HEK293 (cell line): ENCODE results near the gene OR10P1.

Experiments used
- CTCF ChIA-PET: fragments of 350-600 bp; formaldehyde crosslinking; extraction: SDS; loops from one replicate; lab custom pipeline; 2021; ENCODE audit warnings: antibody characterized with exemption; lab: Yijun Ruan, JAX
- POLR2A ChIA-PET: fragments of 300-600 bp; formaldehyde crosslinking; extraction: SDS; loops from one replicate; lab custom pipeline; 2020; ENCODE audit warnings: antibody characterized with exemption, inconsistent platforms; lab: Yijun Ruan, JAX
- H3K27ac ChIP-seq: fragments of 200-500 bp; sonication (Bioruptor generic); 2 replicates; pipeline ENCODE4 v1.5.1; 2014; ENCODE audit warnings: low read depth, low read length, control low read depth, inconsistent platforms; ENCODE audit errors: extremely low read depth
- H3K36me3 ChIP-seq, 2 experiments: fragments of 200-500 bp in 1 of 2; sonication (Bioruptor generic) in 1 of 2; 1 replicate in 1 of 2; 2 replicates in 1 of 2; pipeline ENCODE4 v1.5.1; 2014 to 2017; ENCODE audit warnings: inconsistent platforms in 2 of 2, low read length in 2 of 2; ENCODE audit not compliant: control insufficient read depth in 2 of 2, insufficient read depth in 1 of 2
- H3K4me1 ChIP-seq: fragments of 200-500 bp; sonication (Bioruptor generic); 2 replicates; pipeline ENCODE4 v1.5.1; 2014; ENCODE audit warnings: mild to moderate bottlenecking, low read length, inconsistent platforms; ENCODE audit not compliant: control insufficient read depth, insufficient read depth
- H3K4me3 ChIP-seq: 2 replicates; pipeline ENCODE4 v1.5.1; 2011; ENCODE audit warnings: low read depth, mild to moderate bottlenecking, control low read depth, low read length, moderate library complexity
- H3K9me3 ChIP-seq: fragments of 200-500 bp; sonication (Bioruptor generic); 2 replicates; pipeline ENCODE4 v1.5.1; 2014; ENCODE audit warnings: low read depth, low read length, inconsistent platforms; ENCODE audit not compliant: control insufficient read depth, insufficient read depth
- GLI2 ChIP-seq: fragments of 450-650 bp; formaldehyde crosslinking; IDR thresholded peaks from 2 replicates; pipeline ENCODE4; 2017; ENCODE audit warnings: missing biosample characterization, missing genetic modification characterization, low read depth, borderline replicate concordance
- KLF1 ChIP-seq: fragments of 450-650 bp; formaldehyde crosslinking; IDR thresholded peaks from 2 replicates; pipeline ENCODE4 v1.5.1; 2016; ENCODE audit warnings: missing biosample characterization, missing genetic modification characterization
- YY2 ChIP-seq: fragments of 450-650 bp; formaldehyde crosslinking; IDR thresholded peaks from 2 replicates; pipeline ENCODE4 v1.5.1; 2016; ENCODE audit warnings: missing biosample characterization, missing genetic modification characterization
- ZBTB44 ChIP-seq: fragments of 450-650 bp; IDR thresholded peaks from 2 replicates; pipeline ENCODE4 v1.5.1; 2018; ENCODE audit warnings: missing biosample characterization, mild to moderate bottlenecking, missing genetic modification characterization
- ZBTB7A ChIP-seq: fragments of 450-650 bp; formaldehyde crosslinking; IDR thresholded peaks from 2 replicates; pipeline ENCODE4 v1.5.1; 2016; ENCODE audit warnings: low read depth, missing biosample characterization, missing genetic modification characterization
- ZFP41 ChIP-seq: fragments of 450-650 bp; formaldehyde crosslinking; IDR thresholded peaks from 2 replicates; pipeline ENCODE4 v1.5.1; 2016; ENCODE audit warnings: missing biosample characterization, missing genetic modification characterization, borderline replicate concordance
- ZNF184 ChIP-seq: fragments of 450-650 bp; IDR thresholded peaks from 2 replicates; pipeline ENCODE4 v1.5.1; 2018; ENCODE audit warnings: missing biosample characterization, mild to moderate bottlenecking, missing genetic modification characterization
- ZNF2 ChIP-seq: fragments of 450-650 bp; formaldehyde crosslinking; IDR thresholded peaks from 2 replicates; pipeline ENCODE4 v1.5.1; 2016; ENCODE audit warnings: missing biosample characterization, missing genetic modification characterization
- ZNF202 ChIP-seq: fragments of 450-650 bp; formaldehyde crosslinking; IDR thresholded peaks from 2 replicates; pipeline ENCODE4 v1.5.1; 2016; ENCODE audit warnings: missing biosample characterization, missing genetic modification characterization, borderline replicate concordance
- ZNF24 ChIP-seq: fragments of 450-650 bp; formaldehyde crosslinking; IDR thresholded peaks from 2 replicates; pipeline ENCODE4 v1.5.1; 2016; ENCODE audit warnings: missing biosample characterization, missing genetic modification characterization
- ZNF248 ChIP-seq: fragments of 450-650 bp; formaldehyde crosslinking; IDR thresholded peaks from 2 replicates; pipeline ENCODE4 v1.5.1; 2017; ENCODE audit warnings: missing biosample characterization, missing genetic modification characterization
- ZNF354C ChIP-seq: fragments of 450-650 bp; formaldehyde crosslinking; IDR thresholded peaks from 2 replicates; pipeline ENCODE4 v1.5.1; 2016; ENCODE audit warnings: missing biosample characterization, missing genetic modification characterization, low read depth, borderline replicate concordance
- ZNF433 ChIP-seq: fragments of 450-650 bp; formaldehyde crosslinking; IDR thresholded peaks from 2 replicates; pipeline ENCODE4 v1.5.1; 2016; ENCODE audit warnings: missing biosample characterization, missing genetic modification characterization, low read depth
- ZNF473 ChIP-seq: fragments of 450-650 bp; formaldehyde crosslinking; IDR thresholded peaks from 2 replicates; pipeline ENCODE4 v1.5.1; 2017; ENCODE audit warnings: missing biosample characterization, missing genetic modification characterization
- ZNF624 ChIP-seq: fragments of 450-650 bp; formaldehyde crosslinking; IDR thresholded peaks from 2 replicates; pipeline ENCODE4 v1.5.1; 2017; ENCODE audit warnings: missing biosample characterization, missing genetic modification characterization
- ZNF664 ChIP-seq: fragments of 450-650 bp; formaldehyde crosslinking; IDR thresholded peaks from 2 replicates; pipeline ENCODE4 v1.5.1; 2016; ENCODE audit warnings: missing biosample characterization, missing genetic modification characterization
- ZNF777 ChIP-seq: fragments of 450-650 bp; formaldehyde crosslinking; IDR thresholded peaks from 2 replicates; pipeline ENCODE4 v1.5.1; 2017; ENCODE audit warnings: missing biosample characterization, missing genetic modification characterization, borderline replicate concordance
- TF ChIP-seq, protein P1 (sequence below): fragments of 450-650 bp; formaldehyde crosslinking; IDR thresholded peaks from 2 replicates; pipeline ENCODE4 v1.5.1; 2016; ENCODE audit warnings: missing biosample characterization, missing genetic modification characterization
- TF ChIP-seq, protein P2 (sequence below): fragments of 450-650 bp; formaldehyde crosslinking; conservative IDR thresholded peaks from 2 replicates; pipeline ENCODE4 v1.5.1; 2016; ENCODE audit warnings: low read depth, missing biosample characterization, missing genetic modification characterization
- TF ChIP-seq, protein P3 (sequence below): fragments of 450-650 bp; formaldehyde crosslinking; IDR thresholded peaks from 2 replicates; pipeline ENCODE4 v1.5.1; 2016; ENCODE audit warnings: missing biosample characterization, missing genetic modification characterization, borderline replicate concordance
- TF ChIP-seq, protein P4 (sequence below): fragments of 450-650 bp; formaldehyde crosslinking; IDR thresholded peaks from 2 replicates; pipeline ENCODE4 v1.5.1; 2017; ENCODE audit warnings: missing biosample characterization, missing genetic modification characterization

OR10P1 gene

GRCh38 chr12:55681142-55682077 is 44.7 kb downstream of the OR10P1 start:
- H3K36me3 ChIP-seq, result peaks cover 0 to 3% of the 10 kb centered on the region in 2 experiments; a peak in 1 of 3 replicates
- ChIA-PET CTCF (interaction anchor here (0.6 to 1.4 kb wide), 21 partner anchors 9 to 775 kb away, joined by 3 to 17 read pairs (median 4); partner anchors contain the start of genes BLOC1S1 and RDH5), POLR2A (interaction anchor here (0.5 to 2.1 kb wide), 8 partner anchors 18 to 515 kb away, joined by 3 to 12 read pairs (median 3); partner anchors contain the start of genes BLOC1S1, DNAJC14 and ITGA7)
- no peak overlapping the region; the same call in 1 of the 2 replicates for H3K27ac ChIP-seq
- H3K4me1 ChIP-seq, result no peaks in the 10 kb centered on the region
- no peaks in the 10 kb centered on the region for H3K9me3 ChIP-seq
- peak overlapping the region; percentile 26 for H3K4me3 ChIP-seq
- no peak for TF ChIP-seq ZNF2 (tag by site-specific recombination)
- TF ChIP-seq ZBTB7A (tag by site-specific recombination), result no peak
- TF ChIP-seq ZNF184 (tag by site-specific recombination), result no peak
- TF ChIP-seq, protein P1, sequence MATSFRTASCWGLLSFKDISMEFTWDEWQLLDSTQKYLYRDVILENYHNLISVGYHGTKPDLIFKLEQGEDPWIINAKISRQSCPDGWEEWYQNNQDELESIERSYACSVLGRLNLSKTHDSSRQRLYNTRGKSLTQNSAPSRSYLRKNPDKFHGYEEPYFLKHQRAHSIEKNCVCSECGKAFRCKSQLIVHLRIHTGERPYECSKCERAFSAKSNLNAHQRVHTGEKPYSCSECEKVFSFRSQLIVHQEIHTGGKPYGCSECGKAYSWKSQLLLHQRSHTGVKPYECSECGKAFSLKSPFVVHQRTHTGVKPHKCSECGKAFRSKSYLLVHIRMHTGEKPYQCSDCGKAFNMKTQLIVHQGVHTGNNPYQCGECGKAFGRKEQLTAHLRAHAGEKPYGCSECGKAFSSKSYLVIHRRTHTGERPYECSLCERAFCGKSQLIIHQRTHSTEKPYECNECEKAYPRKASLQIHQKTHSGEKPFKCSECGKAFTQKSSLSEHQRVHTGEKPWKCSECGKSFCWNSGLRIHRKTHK, result no peak
- TF ChIP-seq ZNF664 (tag by site-specific recombination), result no peak
- no peak for TF ChIP-seq ZBTB44 (tag by site-specific recombination)
- TF ChIP-seq ZNF24 (tag by site-specific recombination), result peak; percentile 35; the same call in 1 of the 2 replicates
- no peak for TF ChIP-seq ZNF354C
- no peak for TF ChIP-seq GLI2 (tag by site-specific recombination)
- no peak for TF ChIP-seq ZNF433 (tag by site-specific recombination)
- no peak for TF ChIP-seq ZNF248 (tag by site-specific recombination)
- peak; percentile 96 for TF ChIP-seq KLF1 (tag by site-specific recombination)
- TF ChIP-seq, protein P2, sequence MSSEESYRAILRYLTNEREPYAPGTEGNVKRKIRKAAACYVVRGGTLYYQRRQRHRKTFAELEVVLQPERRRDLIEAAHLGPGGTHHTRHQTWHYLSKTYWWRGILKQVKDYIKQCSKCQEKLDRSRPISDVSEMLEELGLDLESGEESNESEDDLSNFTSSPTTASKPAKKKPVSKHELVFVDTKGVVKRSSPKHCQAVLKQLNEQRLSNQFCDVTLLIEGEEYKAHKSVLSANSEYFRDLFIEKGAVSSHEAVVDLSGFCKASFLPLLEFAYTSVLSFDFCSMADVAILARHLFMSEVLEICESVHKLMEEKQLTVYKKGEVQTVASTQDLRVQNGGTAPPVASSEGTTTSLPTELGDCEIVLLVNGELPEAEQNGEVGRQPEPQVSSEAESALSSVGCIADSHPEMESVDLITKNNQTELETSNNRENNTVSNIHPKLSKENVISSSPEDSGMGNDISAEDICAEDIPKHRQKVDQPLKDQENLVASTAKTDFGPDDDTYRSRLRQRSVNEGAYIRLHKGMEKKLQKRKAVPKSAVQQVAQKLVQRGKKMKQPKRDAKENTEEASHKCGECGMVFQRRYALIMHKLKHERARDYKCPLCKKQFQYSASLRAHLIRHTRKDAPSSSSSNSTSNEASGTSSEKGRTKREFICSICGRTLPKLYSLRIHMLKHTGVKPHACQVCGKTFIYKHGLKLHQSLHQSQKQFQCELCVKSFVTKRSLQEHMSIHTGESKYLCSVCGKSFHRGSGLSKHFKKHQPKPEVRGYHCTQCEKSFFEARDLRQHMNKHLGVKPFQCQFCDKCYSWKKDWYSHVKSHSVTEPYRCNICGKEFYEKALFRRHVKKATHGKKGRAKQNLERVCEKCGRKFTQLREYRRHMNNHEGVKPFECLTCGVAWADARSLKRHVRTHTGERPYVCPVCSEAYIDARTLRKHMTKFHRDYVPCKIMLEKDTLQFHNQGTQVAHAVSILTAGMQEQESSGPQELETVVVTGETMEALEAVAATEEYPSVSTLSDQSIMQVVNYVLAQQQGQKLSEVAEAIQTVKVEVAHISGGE, result peak; percentile 54; the same call in 1 of the 2 replicates
- TF ChIP-seq ZNF202, result no peak
- no peak for TF ChIP-seq ZNF777 (tag by site-specific recombination)
- TF ChIP-seq ZNF473, result no peak
- TF ChIP-seq ZFP41 (tag by site-specific recombination), result no peak
- TF ChIP-seq ZNF624, result no peak
- TF ChIP-seq YY2, result no peak
- TF ChIP-seq, protein P3, sequence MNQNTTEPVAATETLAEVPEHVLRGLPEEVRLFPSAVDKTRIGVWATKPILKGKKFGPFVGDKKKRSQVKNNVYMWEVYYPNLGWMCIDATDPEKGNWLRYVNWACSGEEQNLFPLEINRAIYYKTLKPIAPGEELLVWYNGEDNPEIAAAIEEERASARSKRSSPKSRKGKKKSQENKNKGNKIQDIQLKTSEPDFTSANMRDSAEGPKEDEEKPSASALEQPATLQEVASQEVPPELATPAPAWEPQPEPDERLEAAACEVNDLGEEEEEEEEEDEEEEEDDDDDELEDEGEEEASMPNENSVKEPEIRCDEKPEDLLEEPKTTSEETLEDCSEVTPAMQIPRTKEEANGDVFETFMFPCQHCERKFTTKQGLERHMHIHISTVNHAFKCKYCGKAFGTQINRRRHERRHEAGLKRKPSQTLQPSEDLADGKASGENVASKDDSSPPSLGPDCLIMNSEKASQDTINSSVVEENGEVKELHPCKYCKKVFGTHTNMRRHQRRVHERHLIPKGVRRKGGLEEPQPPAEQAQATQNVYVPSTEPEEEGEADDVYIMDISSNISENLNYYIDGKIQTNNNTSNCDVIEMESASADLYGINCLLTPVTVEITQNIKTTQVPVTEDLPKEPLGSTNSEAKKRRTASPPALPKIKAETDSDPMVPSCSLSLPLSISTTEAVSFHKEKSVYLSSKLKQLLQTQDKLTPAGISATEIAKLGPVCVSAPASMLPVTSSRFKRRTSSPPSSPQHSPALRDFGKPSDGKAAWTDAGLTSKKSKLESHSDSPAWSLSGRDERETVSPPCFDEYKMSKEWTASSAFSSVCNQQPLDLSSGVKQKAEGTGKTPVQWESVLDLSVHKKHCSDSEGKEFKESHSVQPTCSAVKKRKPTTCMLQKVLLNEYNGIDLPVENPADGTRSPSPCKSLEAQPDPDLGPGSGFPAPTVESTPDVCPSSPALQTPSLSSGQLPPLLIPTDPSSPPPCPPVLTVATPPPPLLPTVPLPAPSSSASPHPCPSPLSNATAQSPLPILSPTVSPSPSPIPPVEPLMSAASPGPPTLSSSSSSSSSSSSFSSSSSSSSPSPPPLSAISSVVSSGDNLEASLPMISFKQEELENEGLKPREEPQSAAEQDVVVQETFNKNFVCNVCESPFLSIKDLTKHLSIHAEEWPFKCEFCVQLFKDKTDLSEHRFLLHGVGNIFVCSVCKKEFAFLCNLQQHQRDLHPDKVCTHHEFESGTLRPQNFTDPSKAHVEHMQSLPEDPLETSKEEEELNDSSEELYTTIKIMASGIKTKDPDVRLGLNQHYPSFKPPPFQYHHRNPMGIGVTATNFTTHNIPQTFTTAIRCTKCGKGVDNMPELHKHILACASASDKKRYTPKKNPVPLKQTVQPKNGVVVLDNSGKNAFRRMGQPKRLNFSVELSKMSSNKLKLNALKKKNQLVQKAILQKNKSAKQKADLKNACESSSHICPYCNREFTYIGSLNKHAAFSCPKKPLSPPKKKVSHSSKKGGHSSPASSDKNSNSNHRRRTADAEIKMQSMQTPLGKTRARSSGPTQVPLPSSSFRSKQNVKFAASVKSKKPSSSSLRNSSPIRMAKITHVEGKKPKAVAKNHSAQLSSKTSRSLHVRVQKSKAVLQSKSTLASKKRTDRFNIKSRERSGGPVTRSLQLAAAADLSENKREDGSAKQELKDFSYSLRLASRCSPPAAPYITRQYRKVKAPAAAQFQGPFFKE (tag by site-specific recombination), result no peak
- TF ChIP-seq, protein P4, sequence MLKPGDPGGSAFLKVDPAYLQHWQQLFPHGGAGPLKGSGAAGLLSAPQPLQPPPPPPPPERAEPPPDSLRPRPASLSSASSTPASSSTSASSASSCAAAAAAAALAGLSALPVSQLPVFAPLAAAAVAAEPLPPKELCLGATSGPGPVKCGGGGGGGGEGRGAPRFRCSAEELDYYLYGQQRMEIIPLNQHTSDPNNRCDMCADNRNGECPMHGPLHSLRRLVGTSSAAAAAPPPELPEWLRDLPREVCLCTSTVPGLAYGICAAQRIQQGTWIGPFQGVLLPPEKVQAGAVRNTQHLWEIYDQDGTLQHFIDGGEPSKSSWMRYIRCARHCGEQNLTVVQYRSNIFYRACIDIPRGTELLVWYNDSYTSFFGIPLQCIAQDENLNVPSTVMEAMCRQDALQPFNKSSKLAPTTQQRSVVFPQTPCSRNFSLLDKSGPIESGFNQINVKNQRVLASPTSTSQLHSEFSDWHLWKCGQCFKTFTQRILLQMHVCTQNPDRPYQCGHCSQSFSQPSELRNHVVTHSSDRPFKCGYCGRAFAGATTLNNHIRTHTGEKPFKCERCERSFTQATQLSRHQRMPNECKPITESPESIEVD, result no peak
